GM12873 (cell line): ENCODE measurements around the gene TOGARAM2.

Experiments
- CTCF ChIP-seq: IDR thresholded peaks from 2 replicates; pipeline ENCODE4 v1.5.1; 2012; ENCODE audit warnings: low read depth, mild to moderate bottlenecking, moderate library complexity, low read length, control low read depth; ENCODE audit not compliant: insufficient read depth; ENCODE audit errors: missing control alignments

Gene TOGARAM2

GRCh38 chr2:29032189-29032588, 51.1 kb downstream of the TOGARAM2 start:
- TF ChIP-seq CTCF = no peak

- TF ChIP-seq CTCF = no peak
Observed at GRCh38 chr2:29033172-29033571, 52.1 kb downstream of the TOGARAM2 start.

DNA sequence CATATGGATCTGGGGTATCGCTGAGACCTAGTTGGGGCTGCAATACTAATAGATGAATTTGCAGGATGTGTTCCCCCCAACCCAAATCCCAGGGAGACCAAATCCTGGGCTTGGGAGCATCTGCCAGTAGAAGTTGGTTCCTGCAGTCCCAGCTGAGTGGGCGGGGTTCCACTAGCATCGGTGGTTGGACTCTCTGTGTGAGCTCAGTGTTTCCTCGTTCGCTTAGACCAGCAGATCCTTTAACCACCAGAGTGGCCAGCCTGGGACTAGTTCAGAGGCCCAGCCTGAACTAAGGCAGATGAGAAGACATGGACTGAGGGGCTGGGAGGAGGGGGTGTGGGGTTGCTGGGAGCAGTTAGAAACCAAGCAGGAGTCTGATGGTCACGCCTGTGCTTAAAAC, 52.6 kb downstream of the TOGARAM2 start:
- no peak for TF ChIP-seq CTCF

- TF ChIP-seq CTCF = no peak
Observed at GRCh38 chr2:29035016-29035745, 54.1 kb downstream of the TOGARAM2 start.

GRCh38 chr2:29039718-29040480, 58.8 kb downstream of the TOGARAM2 start:
- TF ChIP-seq CTCF = no peak

DNA sequence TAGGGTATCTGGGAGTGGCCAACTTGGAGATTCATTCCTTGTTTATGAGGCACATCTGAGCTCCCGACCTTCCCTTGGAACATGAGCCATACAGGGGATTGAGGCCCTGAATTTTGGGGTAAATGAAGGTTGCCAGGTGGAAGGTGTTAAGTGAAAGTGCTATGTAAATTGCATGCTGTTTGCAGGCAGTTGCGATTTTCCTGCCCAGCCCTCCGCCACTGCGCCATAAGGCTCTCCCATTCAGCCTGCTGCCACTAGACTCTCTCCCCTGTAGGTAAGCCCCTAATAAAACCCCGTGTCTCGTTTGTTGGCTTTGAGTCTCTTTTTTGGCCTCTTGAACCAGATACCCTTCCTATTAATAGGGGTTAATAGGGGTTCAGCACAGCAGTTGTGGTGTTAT, 59.5 kb downstream of the TOGARAM2 start:
- TF ChIP-seq CTCF = no peak

GRCh38 chr2:29041161-29041660, 60.1 kb downstream of the TOGARAM2 start:
- no peak for TF ChIP-seq CTCF
